ENCODE measurements around the gene TRABD2B.
"Not testable (repeated sequence)": the region's sequence is repeated elsewhere in the genome, so short reads cannot be mapped to it uniquely, and the experiment has no call there.

The TRABD2B gene

GRCh38 chr1:47965816-47966215, 31.4 kb downstream of the TRABD2B start:
- no peak for DNase-seq

GRCh38 chr1:47964636-47965035, 32.5 kb downstream of the TRABD2B start:
- no peak for DNase-seq

GRCh38 chr1:47963568-47964358, 33.4 kb downstream of the TRABD2B start:
- DNase-seq: no peak

- peak; percentile 71 for DNase-seq
These were observed 34.3 kb downstream of the TRABD2B start for GRCh38 chr1:47962750-47963492.

GRCh38 chr1:47961835-47962234, 35.4 kb downstream of the TRABD2B start:
- not testable (repeated sequence) for DNase-seq

- DNase-seq: not testable (repeated sequence)
These were observed 40.7 kb downstream of the TRABD2B start for GRCh38 chr1:47956491-47956890.

GRCh38 chr1:47953661-47954060, 43.5 kb downstream of the TRABD2B start:
- no peak for DNase-seq

GRCh38 chr1:47951545-47952235, 45.5 kb downstream of the TRABD2B start:
- DNase-seq: no peak

GRCh38 chr1:47951026-47951425, 46.2 kb downstream of the TRABD2B start:
- DNase-seq: no peak

GRCh38 chr1:47950471-47950870, 46.7 kb downstream of the TRABD2B start:
- DNase-seq: no peak

GRCh38 chr1:47948126-47948525, 49.1 kb downstream of the TRABD2B start:
- no peak for DNase-seq

- DNase-seq: no peak
These were observed 49.7 kb downstream of the TRABD2B start for GRCh38 chr1:47947531-47947930.

GRCh38 chr1:47944561-47944960, 52.6 kb downstream of the TRABD2B start:
- no peak for DNase-seq

GRCh38 chr1:47942240-47942629, 55.0 kb downstream of the TRABD2B start:
- no peak for DNase-seq

- DNase-seq: no peak
These were observed 55.5 kb downstream of the TRABD2B start for GRCh38 chr1:47941609-47942239.

- no peak for DNase-seq
These were observed 56.4 kb downstream of the TRABD2B start for GRCh38 chr1:47940779-47941178.

GRCh38 chr1:47940326-47940725, 56.9 kb downstream of the TRABD2B start:
- no peak for DNase-seq

GRCh38 chr1:47938520-47938919, 58.7 kb downstream of the TRABD2B start:
- DNase-seq: no peak

- DNase-seq: no peak
These were observed 59.5 kb downstream of the TRABD2B start for GRCh38 chr1:47937586-47938254.

GRCh38 chr1:47936916-47937551, 60.2 kb downstream of the TRABD2B start:
- no peak for DNase-seq

GRCh38 chr1:47935856-47936255, 61.3 kb downstream of the TRABD2B start:
- DNase-seq: no peak

- no peak for DNase-seq
These were observed 62.0 kb downstream of the TRABD2B start for GRCh38 chr1:47935163-47935562.

Measured in NCI-H1694 (cell line).